GM18502 (cell line): ENCODE data around the gene DOK6.

Experiments
- ATAC-seq: cut with Tn5 transposase; IDR thresholded peaks from one replicate; pipeline ENCODE4 v1.9.1; 2021; ENCODE audit warnings: mild to moderate bottlenecking; ENCODE audit not compliant: unreplicated experiment, poor library complexity

The DOK6 gene

GRCh38 chr18:69529151-69529550 lies 128.5 kb downstream of the DOK6 start:
- ATAC-seq: no peak

- ATAC-seq: no peak
Measured at GRCh38 chr18:69531973-69532372, 131.3 kb downstream of the DOK6 start.

GRCh38 chr18:69537183-69537582 lies 136.5 kb downstream of the DOK6 start:
- no peak for ATAC-seq

GRCh38 chr18:69538849-69539248 lies 138.2 kb downstream of the DOK6 start:
- no peak for ATAC-seq

GRCh38 chr18:69539404-69539803 lies 138.7 kb downstream of the DOK6 start:
- ATAC-seq: no peak

- ATAC-seq: no peak
Measured at GRCh38 chr18:69556228-69556627, 155.5 kb downstream of the DOK6 start.

- ATAC-seq: no peak
Measured at GRCh38 chr18:69557282-69557681, 156.6 kb downstream of the DOK6 start.

- no peak for ATAC-seq
Measured at GRCh38 chr18:69558052-69558451, 157.4 kb downstream of the DOK6 start.

- ATAC-seq: no peak
Measured at GRCh38 chr18:69559604-69560003, 158.9 kb downstream of the DOK6 start.

- ATAC-seq: no peak
Measured at GRCh38 chr18:69564602-69565001, 163.9 kb downstream of the DOK6 start.

- no peak for ATAC-seq
Measured at GRCh38 chr18:69567813-69568488, 167.3 kb downstream of the DOK6 start.

GRCh38 chr18:69569133-69569532 lies 168.4 kb downstream of the DOK6 start:
- ATAC-seq: no peak

- no peak for ATAC-seq
Measured at GRCh38 chr18:69574401-69574800, 173.7 kb downstream of the DOK6 start.

- peak; percentile 87 for ATAC-seq
Measured at GRCh38 chr18:69580107-69580506, 179.4 kb downstream of the DOK6 start.

GRCh38 chr18:69584429-69584828 lies 183.7 kb downstream of the DOK6 start:
- ATAC-seq: no peak

- no peak for ATAC-seq
Measured at GRCh38 chr18:69585696-69586095, 185.0 kb downstream of the DOK6 start.

GRCh38 chr18:69586537-69586936 lies 185.8 kb downstream of the DOK6 start:
- ATAC-seq: no peak

GRCh38 chr18:69588301-69588700 lies 187.6 kb downstream of the DOK6 start:
- ATAC-seq: no peak

- ATAC-seq: no peak
Measured at GRCh38 chr18:69590150-69590549, 189.5 kb downstream of the DOK6 start.

- ATAC-seq: no peak
Measured at GRCh38 chr18:69596345-69596744, 195.7 kb downstream of the DOK6 start.

- ATAC-seq: no peak
Measured at GRCh38 chr18:69597561-69597960, 196.9 kb downstream of the DOK6 start.

GRCh38 chr18:69599377-69599776 lies 198.7 kb downstream of the DOK6 start:
- ATAC-seq: no peak

- ATAC-seq: no peak
Measured at GRCh38 chr18:69612242-69612641, 211.6 kb downstream of the DOK6 start.
